C4-2B (cell line): ENCODE data around the gene PLCB2.

ENCODE experiments used
- H3K27ac ChIP-seq: fragments of 450-650 bp; 2 replicates; pipeline ENCODE4 v1.5.1; 2017
- CTCF ChIP-seq: fragments of 450-650 bp; conservative IDR thresholded peaks from 2 replicates; pipeline ENCODE4 v1.5.1; 2017; ENCODE audit warnings: mild to moderate bottlenecking
- ZFX ChIP-seq: fragments of 450-650 bp; IDR thresholded peaks from 2 replicates; pipeline ENCODE4 v1.6.1; 2017

The PLCB2 gene

GRCh38 chr15:40290918-40291574 lies 16.7 kb downstream of the PLCB2 start:
- no peak for TF ChIP-seq ZFX
- TF ChIP-seq CTCF = no peak
- no peak overlapping the region for H3K27ac ChIP-seq

- H3K27ac ChIP-seq = peak overlapping the region; percentile 27; the same call in 1 of the 2 replicates
- TF ChIP-seq ZFX (no peak), CTCF (no peak)
These were observed 17.2 kb downstream of the PLCB2 start for GRCh38 chr15:40290545-40290917.

GRCh38 chr15:40289140-40289775 lies 18.5 kb downstream of the PLCB2 start:
- TF ChIP-seq ZFX (no peak), CTCF (no peak)
- H3K27ac ChIP-seq = peak overlapping the region; percentile 27; the same call in 1 of the 2 replicates

GRCh38 chr15:40287968-40288367 lies 19.8 kb downstream of the PLCB2 start:
- TF ChIP-seq CTCF (no peak), ZFX (no peak)
- H3K27ac ChIP-seq = peak overlapping the region; percentile 27; the same call in 1 of the 2 replicates

GRCh38 chr15:40287505-40287904 lies 20.2 kb downstream of the PLCB2 start:
- peak overlapping the region; percentile 27; the same call in 1 of the 2 replicates for H3K27ac ChIP-seq
- TF ChIP-seq CTCF (no peak), ZFX (no peak)

- H3K27ac ChIP-seq = no peak overlapping the region; the same call in 1 of the 2 replicates
These were observed 20.9 kb downstream of the PLCB2 start for GRCh38 chr15:40286794-40287193.

More at GRCh38 chr15:40286794-40287193, 20.9 kb downstream of the PLCB2 start:
- TF ChIP-seq CTCF (no peak), ZFX (no peak)
